HG02970 (cell line): Measurements from ENCODE around the gene OR10G8.
"Not testable (repeated sequence)": the region's sequence is repeated elsewhere in the genome, so short reads cannot be mapped to it uniquely, and the experiment has no call there.

Experiments used
- ATAC-seq: cut with Tn5 transposase; IDR thresholded peaks from one replicate; pipeline ENCODE4 v1.9.1; 2021; ENCODE audit warnings: mild to moderate bottlenecking, moderate library complexity, moderate number of reproducible peaks; ENCODE audit not compliant: unreplicated experiment, low FRiP score

Gene OR10G8, protein sequence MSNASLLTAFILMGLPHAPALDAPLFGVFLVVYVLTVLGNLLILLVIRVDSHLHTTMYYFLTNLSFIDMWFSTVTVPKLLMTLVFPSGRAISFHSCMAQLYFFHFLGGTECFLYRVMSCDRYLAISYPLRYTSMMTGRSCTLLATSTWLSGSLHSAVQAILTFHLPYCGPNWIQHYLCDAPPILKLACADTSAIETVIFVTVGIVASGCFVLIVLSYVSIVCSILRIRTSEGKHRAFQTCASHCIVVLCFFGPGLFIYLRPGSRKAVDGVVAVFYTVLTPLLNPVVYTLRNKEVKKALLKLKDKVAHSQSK

DNA sequence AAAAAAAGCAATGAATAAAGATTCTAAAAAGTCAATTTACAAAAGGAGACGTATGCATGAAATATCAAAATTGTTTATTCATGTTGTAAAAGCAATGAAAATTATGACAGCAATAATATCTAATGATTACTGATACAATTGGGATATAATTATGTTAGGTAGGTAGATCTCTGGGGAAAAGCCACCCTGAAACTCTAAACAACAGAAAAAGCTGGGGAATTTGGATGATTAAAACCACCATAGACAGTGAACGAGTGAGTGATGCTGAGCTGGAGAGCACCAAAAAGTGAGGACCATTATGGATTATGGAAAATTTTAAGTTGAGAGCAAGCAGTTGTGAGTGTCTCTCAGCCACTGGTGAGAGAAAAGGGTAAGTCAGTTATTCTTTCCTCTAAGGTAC lies at the start of gene OR10G8:
TSS of gene OR10G8 (plus strand) at position 301 of the 400 bp plus-strand sequence. CDS start 2,825 bp downstream, outside the sequence.
- ATAC-seq = no peak

DNA sequence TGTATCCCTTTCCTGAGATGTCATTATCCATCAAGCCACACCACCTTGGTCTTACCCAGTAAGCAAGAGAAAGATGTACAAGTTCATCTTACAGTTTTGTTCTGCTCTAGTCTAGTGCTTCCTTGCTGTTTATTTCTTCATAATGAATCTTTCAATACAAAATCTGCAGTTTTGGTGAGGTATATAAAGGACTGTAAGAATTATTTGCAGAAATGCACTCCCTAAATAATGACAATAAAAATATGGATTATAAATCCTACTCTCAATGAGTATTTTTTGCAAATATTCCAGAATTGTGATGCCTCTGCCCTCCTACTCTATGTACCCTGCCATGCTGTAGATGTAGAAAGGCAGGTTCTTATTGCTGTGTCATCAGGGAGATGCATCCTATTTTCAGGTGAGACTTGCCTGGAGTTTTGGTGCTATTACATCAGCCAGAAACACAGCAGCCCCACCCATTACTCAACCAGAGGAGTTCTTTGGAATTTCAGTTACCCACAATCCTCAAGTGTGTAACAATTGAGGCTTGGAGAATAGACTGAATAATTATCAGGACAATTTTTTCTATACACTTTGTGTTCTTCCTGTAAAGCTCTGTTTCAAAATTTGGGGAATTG lies 48.8 kb upstream of the OR10G8 start, which contains the start of gene OR10S1:
TSS of gene OR10S1 (minus strand) at position 51 of the 617 bp plus-strand sequence. CDS start 117 bp downstream, outside the sequence.
- no peak for ATAC-seq

DNA sequence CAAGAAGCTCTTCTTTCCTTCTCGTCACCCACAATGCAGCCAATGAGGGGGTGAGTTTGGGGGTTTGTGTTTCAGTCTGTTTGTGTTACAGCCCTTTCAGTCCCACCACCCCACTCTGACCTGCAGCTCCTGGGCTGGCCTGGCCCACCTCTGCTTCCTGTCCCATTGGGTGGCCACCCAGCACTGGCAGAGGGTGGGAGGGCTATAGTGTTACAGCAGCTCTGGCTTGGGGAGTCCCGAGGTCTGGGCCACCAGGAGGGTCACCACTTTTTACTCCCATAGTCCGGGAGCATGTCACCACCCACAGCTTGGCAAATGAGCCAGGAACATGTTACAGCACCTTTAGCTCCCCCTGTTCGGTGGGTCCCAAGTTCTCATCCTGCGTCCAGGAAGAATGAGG lies 47.3 kb upstream of the OR10G8 start:
- no peak for ATAC-seq

DNA sequence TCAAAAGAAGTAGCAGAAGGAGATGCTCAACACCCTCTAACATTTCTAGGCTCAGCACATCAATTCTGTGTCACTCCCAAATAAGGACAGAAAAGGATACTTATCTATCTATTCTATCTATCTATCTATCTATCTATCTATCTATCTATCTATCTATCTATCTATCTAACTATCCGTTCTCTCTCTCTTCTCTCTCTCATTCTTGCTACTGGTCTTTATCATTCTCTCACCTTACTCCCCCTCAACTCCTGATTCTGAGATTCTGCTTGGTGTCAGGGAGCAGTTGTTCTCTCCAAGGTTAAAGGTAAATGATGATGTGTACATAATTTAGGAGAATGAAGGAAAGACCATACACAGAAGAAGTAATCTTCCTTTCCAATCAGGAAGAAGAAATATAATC lies 31.5 kb upstream of the OR10G8 start, which contains the start of gene OR10G6:
TSS of gene OR10G6 (minus strand) at position 43 of the 400 bp plus-strand sequence. CDS start at position 43, 0 bp downstream.
- no peak for ATAC-seq

DNA sequence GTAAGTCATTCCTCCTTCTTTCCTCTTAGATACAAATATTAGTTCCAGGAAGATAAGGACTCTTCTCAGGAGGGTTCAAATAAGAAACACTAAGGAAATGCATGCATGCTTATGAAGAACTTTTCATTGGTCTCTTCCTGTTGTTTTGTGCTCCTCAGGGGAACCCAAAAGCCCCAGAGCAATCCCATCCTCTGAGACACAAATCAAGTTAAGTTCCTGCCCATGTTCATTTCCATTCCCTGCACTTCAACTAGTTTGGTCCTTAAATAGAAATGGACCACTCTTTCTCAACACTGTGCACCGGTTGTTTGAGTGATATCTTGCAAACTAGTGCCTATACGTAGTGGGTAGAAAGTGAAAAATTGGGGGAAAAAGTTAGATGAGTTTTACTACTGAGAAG lies 13.9 kb upstream of the OR10G8 start, which contains the start of gene OR10G4:
TSS of gene OR10G4 (plus strand) at position 301 of the 400 bp plus-strand sequence. CDS start 2,578 bp downstream, outside the sequence.
- ATAC-seq = no peak

DNA sequence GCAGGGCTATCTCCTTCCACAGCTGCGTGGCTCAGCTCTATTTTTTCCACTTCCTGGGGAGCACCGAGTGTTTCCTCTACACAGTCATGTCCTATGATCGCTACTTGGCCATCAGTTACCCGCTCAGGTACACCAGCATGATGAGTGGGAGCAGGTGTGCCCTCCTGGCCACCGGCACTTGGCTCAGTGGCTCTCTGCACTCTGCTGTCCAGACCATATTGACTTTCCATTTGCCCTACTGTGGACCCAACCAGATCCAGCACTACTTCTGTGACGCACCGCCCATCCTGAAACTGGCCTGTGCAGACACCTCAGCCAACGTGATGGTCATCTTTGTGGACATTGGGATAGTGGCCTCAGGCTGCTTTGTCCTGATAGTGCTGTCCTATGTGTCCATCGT lies 10.8 kb upstream of the OR10G8 start:
- ATAC-seq = not testable (repeated sequence)

DNA sequence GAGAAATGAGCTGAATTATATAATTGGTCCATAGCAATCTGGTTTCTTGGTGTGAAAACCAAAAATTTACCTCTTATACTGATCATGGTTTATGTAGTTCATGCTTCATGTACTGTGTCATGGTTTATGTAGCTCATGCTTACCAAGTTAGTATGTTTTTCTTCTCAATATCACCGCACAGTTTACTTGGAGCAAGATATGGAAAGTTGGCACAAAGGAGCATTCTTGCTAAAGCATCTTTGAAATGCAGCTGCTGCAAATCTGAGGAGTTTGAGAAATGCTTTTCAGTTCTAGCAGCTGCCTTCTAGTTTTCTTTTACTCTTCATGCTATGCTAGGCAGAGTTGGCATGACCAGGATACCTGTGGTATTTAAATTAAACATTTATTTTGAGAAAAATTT lies 10.1 kb downstream of the OR10G8 start:
- no peak for ATAC-seq

DNA sequence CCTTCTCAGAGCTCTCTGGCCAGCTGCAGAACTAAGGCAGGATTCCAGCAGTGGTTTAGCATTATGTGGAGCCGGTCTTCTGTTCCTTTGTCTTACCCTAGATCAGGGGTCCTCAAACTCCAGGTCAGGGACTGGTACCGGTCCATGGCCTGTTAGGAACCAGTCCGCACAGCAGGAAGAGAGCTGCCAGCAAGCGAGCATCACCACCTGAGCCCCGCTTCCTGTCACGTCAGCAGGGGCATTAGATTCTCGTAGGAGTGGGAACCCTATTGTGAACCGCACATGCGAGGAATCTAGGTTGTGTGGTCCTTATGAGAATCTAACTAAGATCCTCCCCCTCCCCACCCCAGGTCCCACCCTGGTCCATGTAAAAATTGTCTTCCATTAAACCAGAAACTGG lies 13.0 kb downstream of the OR10G8 start:
- no peak for ATAC-seq

DNA sequence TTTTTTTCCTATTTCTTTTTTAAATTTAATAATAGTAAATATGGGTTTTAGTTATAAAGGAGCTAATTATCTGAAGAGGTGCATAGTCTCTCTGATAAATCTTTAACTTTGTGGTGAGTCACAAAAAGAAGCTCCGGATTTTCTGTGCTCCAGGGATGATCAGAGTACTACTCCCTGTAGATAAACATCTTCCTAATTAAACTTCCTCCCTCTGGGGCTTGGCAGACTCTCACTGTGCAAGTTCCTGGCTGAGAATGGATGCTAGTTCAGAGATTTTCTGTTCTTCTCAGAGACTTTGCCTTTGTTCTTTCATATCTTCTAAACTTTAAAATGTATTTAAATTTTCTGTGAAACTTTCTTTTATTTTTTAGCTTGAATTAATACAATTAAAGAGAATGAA lies 14.7 kb downstream of the OR10G8 start, which contains the start of gene OR10G7:
TSS of gene OR10G7 (minus strand) at position 72 of the 400 bp plus-strand sequence. CDS start 2,324 bp downstream, outside the sequence.
- ATAC-seq = no peak

DNA sequence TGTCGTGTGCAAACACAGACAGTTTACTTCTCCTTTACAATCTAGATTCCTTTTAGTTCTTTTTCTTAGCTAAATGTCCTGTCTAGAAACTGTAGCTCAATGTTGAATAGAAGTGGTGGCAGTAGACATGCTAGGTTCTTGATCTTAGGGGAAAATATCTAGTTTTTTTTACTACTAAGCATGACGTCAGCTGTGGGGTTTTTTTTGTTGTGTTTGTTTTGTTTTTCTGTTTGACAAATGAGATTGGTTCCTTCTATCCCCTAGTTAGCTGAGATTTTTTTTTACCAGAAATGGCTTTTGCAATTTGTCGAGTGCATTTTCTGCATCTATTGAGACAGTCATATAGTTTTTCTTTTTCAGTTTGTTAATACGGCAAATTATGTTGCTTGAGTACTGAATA lies 16.8 kb downstream of the OR10G8 start:
- ATAC-seq = no peak

DNA sequence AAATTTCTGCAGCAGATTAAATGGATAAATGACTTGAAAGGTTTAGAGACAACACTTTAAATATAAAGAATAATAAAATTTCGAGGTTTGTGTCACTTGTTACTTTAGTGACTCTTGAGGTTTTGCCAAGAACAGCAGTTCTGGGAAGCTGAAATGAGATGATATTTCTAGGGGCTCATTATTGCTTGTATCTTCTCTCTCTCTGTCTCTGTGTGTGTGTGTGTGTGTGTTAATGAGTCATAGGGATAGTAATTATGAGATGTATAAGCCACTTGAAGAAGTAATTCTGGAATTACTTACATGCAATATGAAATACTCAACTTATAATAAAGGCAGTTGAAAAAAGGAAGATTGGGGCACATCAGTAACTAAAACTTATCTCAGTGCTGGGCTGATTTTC lies 24.1 kb downstream of the OR10G8 start:
- no peak for ATAC-seq

DNA sequence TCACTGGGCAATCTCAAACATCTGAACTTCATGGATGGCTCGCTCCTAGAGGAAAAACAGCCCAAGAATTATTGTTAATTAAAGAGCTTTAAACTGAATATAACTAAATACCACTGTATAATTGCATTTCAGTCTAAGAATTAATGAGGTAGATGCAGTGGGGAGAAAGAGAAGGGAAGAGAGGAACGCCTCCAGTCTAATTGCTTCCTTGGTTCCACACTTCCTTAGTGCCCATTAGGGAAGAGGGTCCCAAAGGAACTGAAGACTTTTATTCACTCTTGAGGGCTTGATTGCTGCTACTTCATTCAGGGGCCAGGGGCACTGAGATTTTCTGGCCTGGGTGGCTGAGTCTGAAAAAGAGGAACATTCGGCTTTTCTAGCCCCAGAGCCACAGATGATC lies 26.4 kb downstream of the OR10G8 start:
- ATAC-seq = no peak

DNA sequence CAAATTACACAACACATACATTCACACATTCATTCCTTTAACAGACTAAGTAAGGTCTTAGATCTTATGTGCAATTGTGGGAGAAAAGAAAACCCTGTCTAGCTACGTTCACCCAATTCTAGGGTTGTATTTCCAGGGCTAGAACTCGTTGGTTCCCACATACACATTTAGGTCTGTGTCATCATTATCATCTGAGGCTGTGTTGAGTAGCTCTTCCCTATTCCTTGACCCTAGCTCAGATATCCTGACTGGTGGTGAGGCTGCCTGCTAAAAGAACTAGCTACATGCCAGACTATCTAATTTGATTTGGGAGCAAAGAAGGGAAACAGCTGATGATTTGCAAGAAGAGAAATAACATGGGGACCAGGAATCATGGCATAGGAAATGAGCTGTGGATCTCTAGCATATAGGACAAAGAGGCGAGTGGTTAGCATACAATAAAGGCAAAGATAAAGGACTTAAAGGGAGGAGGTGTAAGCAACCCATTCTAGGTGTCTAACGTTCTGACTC lies 42.1 kb downstream of the OR10G8 start:
- no peak for ATAC-seq

DNA sequence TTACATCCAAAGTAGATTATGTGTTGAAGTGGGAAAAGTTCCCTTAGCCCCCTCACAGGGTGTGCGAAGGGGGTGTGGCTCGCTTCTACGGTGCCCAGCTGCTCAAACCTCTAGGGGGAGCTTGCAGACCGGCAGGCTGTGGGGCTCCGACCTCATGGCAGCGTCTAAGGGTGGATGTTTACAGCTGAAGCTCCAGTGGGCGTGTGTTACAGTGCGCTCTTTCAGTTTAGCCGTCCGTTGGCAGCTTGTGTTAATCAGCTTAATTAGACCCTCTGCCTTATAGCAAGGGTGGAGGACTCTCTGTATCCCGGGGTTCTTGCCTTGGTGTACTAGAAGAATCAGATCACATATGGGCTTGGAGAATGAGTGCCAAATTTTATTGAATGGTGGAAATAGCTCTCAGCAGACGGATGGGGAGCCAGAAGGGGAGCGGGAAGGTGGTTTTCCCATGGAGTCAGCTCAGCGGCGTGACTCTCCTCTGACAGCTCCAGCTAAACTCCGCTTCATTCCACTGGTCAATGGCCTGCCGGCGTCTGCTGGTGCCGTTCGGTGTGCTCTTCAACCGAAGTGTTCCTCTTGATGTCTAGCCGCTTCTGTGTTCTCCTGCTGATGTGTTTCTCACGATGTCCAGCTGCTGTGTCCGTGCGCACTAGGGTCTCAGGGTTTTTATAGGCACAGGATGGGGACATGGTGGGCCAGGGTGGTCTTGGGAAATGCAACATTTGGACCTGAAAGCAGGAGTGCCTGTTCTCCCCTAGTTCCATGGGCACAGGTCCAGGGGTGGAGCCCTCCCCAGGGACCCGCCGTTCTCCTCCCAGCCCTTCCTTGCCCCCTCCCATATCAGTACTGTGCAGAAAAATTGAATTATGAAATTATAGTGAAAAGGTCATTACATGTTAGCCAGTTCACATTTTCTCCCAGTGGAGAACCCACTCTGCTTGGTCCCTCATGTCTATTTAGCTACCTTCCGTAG lies 43.1 kb downstream of the OR10G8 start:
- ATAC-seq = no peak

DNA sequence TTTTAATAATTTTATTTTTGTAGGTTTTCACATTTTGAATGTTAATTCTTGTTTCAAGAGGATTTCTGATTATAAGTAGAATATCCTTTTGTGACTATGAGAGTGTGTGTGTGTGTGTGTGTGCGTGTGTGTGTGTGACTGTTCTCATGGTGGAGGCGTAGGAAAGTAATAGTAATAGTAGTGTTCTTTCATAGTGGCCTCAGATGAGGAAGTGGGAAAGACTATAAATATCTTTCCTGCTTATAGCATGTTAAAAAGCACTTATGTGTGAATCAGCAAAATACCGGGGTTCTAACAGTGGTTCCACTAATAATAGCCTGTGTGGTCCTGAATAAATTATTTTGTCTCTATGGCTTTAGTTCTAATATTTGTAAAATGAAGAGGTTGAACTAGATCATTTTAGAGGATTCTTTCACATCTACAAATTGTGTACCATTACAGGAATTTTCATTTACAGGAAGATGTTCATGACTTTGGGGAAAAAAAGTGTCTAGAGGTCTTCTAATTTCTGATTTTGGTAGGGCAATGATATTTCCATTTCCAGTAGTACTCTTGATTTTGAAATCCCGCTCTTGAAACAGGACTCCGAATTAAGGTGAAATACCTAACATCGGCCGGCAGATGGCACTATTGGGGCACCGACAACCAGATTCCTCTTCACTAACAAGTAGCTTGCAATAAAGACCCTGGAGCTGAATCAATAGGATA lies 44.5 kb downstream of the OR10G8 start:
- peak; percentile 73 for ATAC-seq

DNA sequence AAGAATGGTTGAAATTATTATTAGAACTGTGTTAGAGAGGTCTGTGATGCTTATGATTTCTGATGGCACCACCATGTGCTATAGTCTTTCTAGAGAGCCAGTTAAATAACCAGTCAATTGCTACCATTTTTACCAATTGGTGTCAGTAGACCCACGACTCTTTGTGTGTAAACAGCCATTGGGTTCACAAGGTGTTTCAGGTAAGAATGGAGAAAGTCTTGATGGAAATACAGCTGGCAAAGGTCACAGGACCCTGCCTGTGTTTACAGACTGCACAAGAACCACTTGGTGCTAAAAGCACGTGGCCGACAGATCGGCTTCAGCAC lies 45.0 kb downstream of the OR10G8 start:
- ATAC-seq = no peak

DNA sequence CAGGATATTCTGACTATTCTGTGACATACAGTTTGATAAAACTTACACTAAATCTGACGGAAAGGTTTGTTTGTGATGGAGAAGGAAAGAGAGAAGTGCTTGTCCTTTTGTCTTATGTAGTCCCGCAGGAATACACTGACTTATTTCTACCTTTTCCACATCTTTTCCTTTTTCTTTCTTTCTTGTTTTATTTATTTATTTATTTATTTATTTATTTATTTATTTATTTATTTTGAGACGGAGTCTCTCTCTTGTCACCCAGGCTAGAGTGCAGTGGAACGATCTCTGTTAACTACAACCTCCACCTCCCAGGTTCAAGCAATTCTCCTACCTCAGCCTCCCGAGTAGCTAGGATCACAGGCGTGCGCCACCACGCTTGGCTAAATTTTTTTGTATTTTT lies 45.5 kb downstream of the OR10G8 start:
- no peak for ATAC-seq

DNA sequence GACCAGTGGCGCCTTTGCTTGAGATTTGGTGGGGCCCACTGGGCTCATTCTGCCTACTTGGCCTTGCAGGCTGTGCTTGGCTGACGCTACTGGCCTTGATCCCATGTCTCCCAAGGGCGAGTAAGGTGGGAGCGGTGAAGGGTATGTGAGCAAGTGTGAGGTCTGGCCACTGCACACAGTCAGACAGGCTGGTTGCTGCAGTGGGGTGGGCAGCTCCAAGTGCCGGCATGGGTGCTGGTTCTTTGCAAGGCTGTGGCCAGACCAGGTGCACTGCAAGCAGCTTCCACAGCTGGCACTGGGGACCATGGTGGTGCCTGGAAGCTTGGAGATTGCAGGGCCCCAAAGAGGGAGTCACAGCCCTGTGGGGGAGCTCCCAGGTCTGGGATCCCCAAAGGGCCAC lies 48.0 kb downstream of the OR10G8 start:
- ATAC-seq = no peak

DNA sequence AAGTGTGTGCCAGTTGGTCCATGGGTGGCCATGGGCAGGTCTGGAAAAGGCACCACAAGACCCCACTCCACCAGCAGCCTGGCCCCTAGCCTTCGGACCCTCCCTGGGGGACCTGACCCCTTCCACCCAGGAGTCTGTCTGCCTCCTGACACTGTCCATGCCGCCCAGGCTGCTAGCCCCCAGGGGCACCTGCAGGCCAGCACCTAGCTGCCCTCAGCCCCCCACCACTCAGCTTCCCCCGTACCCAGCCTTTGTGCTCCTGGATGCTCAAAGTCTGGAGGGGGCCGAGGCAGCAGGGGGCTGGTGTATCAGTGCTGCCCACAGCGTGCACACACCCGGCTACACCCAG lies 48.9 kb downstream of the OR10G8 start:
- no peak for ATAC-seq
